MCF 10A (cell line): ENCODE measurements around the gene SESTD1. TPM values are rescaled to one million over a fixed set of nuclear protein-coding genes. Genes with fewer than 3 reads are reported as not detected.

Source experiments
- BruUV-seq: library from RNA; stranded (reverse); fragments of 400-500 nt; replicated peaks from 2 replicates; lab custom pipeline; 2021; lab: Mats Ljungman, UMichigan
- CTCF ChIA-PET: fragments of 300-600 bp; sonication (Branson Sonifier 250); formaldehyde crosslinking; extraction: SDS; loops from one replicate; lab custom pipeline; 2021; ENCODE audit warnings: antibody characterized with exemption, inconsistent platforms; lab: Yijun Ruan, JAX
- POLR2A ChIA-PET: fragments of 300-600, 350-650 bp; sonication (Branson Sonifier 250); formaldehyde crosslinking; extraction: SDS; loops from one replicate; lab custom pipeline; 2020; ENCODE audit warnings: antibody characterized with exemption, inconsistent platforms; lab: Yijun Ruan, JAX
- DNase-seq: peaks from one replicate; pipeline ENCODE4 v3.0.0-alpha.2; 2018; ENCODE audit not compliant: unreplicated experiment
- H3K27ac Mint-ChIP-seq: one replicate; pipeline ENCODE4 v1.8.0; 2022; ENCODE audit warnings: mild to moderate bottlenecking, low read depth, mixed read lengths; ENCODE audit not compliant: unreplicated experiment
- H3K27me3 Mint-ChIP-seq: one replicate; pipeline ENCODE4 v1.8.0; 2022; ENCODE audit warnings: mixed read lengths; ENCODE audit not compliant: insufficient read depth, unreplicated experiment
- H3K36me3 Mint-ChIP-seq: one replicate; pipeline ENCODE4 v1.8.0; 2022; ENCODE audit warnings: mild to moderate bottlenecking, moderate library complexity, mixed read lengths; ENCODE audit not compliant: insufficient read depth, unreplicated experiment
- H3K4me1 Mint-ChIP-seq: one replicate; pipeline ENCODE4 v1.8.0; 2022; ENCODE audit warnings: mixed read lengths; ENCODE audit not compliant: insufficient read depth, unreplicated experiment
- H3K4me3 Mint-ChIP-seq: one replicate; pipeline ENCODE4 v1.8.0; 2022; ENCODE audit warnings: mild to moderate bottlenecking, moderate library complexity, mixed read lengths; ENCODE audit not compliant: unreplicated experiment
- H3K9me3 Mint-ChIP-seq: one replicate; pipeline ENCODE4 v1.8.0; 2022; ENCODE audit warnings: mixed read lengths; ENCODE audit not compliant: unreplicated experiment
- intact Hi-C: fragments of 100-400 bp; cut with micrococcal nuclease; formaldehyde crosslinking; loops from 2 replicates; pipeline ENCODE4 v1.14.1; 2022
- total RNA-seq: library from RNA; stranded (reverse); gene quantifications from 2 replicates; pipeline ENCODE4 v1.2.3, GENCODE V29; 2022
- TF ChIP-seq, protein P1 (sequence below): fragments of 200-600 bp; IDR thresholded peaks from one replicate; pipeline ENCODE4 v1.8.0; 2022; ENCODE audit warnings: antibody characterized with exemption, mild to moderate bottlenecking; ENCODE audit not compliant: unreplicated experiment

SESTD1 gene
- total RNA-seq, 1 experiment from 2014 or later = 43.0 TPM

DNA sequence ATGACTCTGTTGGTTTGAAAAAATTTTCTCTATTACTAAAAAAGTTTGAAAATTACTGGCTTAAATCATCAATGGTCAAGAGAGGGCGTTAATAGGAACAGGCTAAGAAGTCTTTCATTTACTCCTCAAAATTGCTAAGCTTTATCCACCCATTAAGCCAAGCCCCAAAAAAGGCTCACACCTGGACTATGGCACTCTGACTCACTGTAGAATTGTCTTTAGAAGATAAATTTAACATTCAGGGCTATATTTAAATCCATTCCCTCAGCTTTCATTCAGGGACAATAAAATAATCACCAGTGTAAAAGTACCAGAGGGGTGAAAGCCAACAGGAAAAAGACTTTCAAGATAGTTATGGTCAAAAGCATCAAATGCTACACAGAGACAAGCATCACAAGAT is 80.0 kb downstream of the SESTD1 start:
- no peak for DNase-seq
- Mint-ChIP-seq H3K9me3 (peaks cover 25% of the 10 kb centered on the region), H3K27me3 (no peaks in the 10 kb centered on the region), H3K4me3 (no peak overlapping the region), H3K36me3 (peaks cover 29% of the 10 kb centered on the region), H3K4me1 (peaks cover 11% of the 10 kb centered on the region), H3K27ac (no peak overlapping the region)
- no TSS peak for BruUV-seq
- ChIA-PET CTCF (interaction anchor here (0.6 kb wide), 1 partner anchor 256 kb away, joined by 3 read pairs; no protein-coding TSS in a partner anchor), POLR2A (interaction anchor here (0.6 kb wide), 1 partner anchor 11 kb away, joined by 6 read pairs; no protein-coding TSS in a partner anchor)
- intact Hi-C loops = no loop called here
- TF ChIP-seq, protein P1, sequence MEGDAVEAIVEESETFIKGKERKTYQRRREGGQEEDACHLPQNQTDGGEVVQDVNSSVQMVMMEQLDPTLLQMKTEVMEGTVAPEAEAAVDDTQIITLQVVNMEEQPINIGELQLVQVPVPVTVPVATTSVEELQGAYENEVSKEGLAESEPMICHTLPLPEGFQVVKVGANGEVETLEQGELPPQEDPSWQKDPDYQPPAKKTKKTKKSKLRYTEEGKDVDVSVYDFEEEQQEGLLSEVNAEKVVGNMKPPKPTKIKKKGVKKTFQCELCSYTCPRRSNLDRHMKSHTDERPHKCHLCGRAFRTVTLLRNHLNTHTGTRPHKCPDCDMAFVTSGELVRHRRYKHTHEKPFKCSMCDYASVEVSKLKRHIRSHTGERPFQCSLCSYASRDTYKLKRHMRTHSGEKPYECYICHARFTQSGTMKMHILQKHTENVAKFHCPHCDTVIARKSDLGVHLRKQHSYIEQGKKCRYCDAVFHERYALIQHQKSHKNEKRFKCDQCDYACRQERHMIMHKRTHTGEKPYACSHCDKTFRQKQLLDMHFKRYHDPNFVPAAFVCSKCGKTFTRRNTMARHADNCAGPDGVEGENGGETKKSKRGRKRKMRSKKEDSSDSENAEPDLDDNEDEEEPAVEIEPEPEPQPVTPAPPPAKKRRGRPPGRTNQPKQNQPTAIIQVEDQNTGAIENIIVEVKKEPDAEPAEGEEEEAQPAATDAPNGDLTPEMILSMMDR = no peak

- intact Hi-C loops = no loop called here
- POLR2A ChIA-PET = no interaction called here
- Mint-ChIP-seq H3K27me3 (no peaks in the 10 kb centered on the region), H3K36me3 (peaks cover 39% of the 10 kb centered on the region), H3K4me1 (peaks cover 13% of the 10 kb centered on the region), H3K9me3 (peaks cover 7% of the 10 kb centered on the region), H3K4me3 (no peak overlapping the region), H3K27ac (no peak overlapping the region)
- BruUV-seq = no TSS peak
- CTCF ChIA-PET = no interaction called here
- DNase-seq = no peak
- TF ChIP-seq, protein P1 = no peak
Measured at GRCh38 chr2:179181002-179181401, 83.6 kb downstream of the SESTD1 start.

DNA sequence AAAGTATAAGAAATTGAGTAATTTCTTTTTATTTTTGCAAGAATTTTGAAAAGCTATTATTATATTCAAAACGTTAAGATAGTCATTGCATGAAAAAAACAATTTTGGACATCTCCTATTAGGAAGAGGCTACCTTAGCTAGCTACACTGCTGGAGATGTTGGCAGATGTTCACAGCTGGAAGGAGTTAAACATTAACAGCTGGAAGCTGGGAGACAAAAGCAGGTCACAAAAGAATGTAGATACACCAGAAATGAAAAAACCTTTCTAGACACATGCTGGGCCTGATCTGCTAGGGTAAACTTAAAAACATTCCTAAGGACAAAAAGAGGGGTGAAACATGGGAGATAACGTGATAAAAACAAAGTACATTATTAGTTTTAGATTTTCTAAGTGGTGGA is 84.4 kb downstream of the SESTD1 start:
- peaks cover 12% of the 10 kb centered on the region for H3K4me1 Mint-ChIP-seq
- H3K27me3 Mint-ChIP-seq = no peaks in the 10 kb centered on the region
- H3K4me3 Mint-ChIP-seq = no peak overlapping the region
- POLR2A ChIA-PET = interaction anchor here (1.2 kb wide), 1 partner anchor 9 kb away, joined by 4 read pairs; no protein-coding TSS in a partner anchor
- TF ChIP-seq, protein P1 = no peak
- peaks cover 43% of the 10 kb centered on the region for H3K36me3 Mint-ChIP-seq
- intact Hi-C loops = no loop called here
- H3K27ac Mint-ChIP-seq = no peak overlapping the region
- CTCF ChIA-PET = no interaction called here
- no peak for DNase-seq
- peaks cover 7% of the 10 kb centered on the region for H3K9me3 Mint-ChIP-seq
- no TSS peak for BruUV-seq

DNA sequence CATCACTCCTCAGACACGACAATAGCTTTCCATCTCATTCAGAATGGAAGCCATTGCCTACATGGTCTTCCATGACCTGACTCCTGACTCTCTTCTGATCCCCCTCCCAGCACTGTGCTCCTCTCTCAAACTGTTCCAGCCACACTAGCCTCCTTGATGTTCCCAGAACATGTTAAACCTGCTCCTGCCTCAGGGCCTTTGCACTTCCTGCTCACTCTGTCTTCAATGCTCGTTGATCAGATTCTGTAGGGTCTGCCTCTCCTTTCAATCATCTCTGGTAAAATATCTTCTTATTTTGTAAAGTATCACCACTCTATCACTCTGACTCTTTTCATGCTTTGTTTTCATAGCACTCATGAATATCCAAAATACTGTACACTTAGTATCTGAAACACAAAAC is 84.9 kb downstream of the SESTD1 start:
- intact Hi-C loops = no loop called here

More for the DNA sequence above, 84.9 kb downstream of the SESTD1 start:
- no peak for DNase-seq
- no peak overlapping the region for H3K4me3 Mint-ChIP-seq
- BruUV-seq = no TSS peak
- TF ChIP-seq, protein P1 = no peak
- peaks cover 7% of the 10 kb centered on the region for H3K9me3 Mint-ChIP-seq
- H3K36me3 Mint-ChIP-seq = peaks cover 43% of the 10 kb centered on the region
- H3K4me1 Mint-ChIP-seq = peaks cover 12% of the 10 kb centered on the region
- no peak overlapping the region for H3K27ac Mint-ChIP-seq
- no peaks in the 10 kb centered on the region for H3K27me3 Mint-ChIP-seq
- POLR2A ChIA-PET = interaction anchor here (0.7 to 1.2 kb wide), 2 partner anchors 9 to 187 kb away, joined by 3 to 4 read pairs; no protein-coding TSS in a partner anchor
- CTCF ChIA-PET = no interaction called here
